HT1080 (cell line): ENCODE results near the gene DCTN3. TPM values are rescaled to one million over a fixed set of nuclear protein-coding genes. Genes with fewer than 3 reads are reported as not detected.
"Not testable (repeated sequence)": the region's sequence is repeated elsewhere in the genome, so short reads cannot be mapped to it uniquely, and the experiment has no call there.

Experiments used
- DNase-seq: peaks from one replicate; pipeline ENCODE4 v3.0.0-alpha.2; 2015; ENCODE audit warnings: low read depth
- total RNA-seq: library from RNA; depleted of rRNA; stranded (reverse); fragments of >200 nt; shearing (Covaris generic); gene quantifications from 2 replicates; pipeline ENCODE4 v1.2.3, GENCODE V29; 2014

The DCTN3 gene
- total RNA-seq, 1 experiment from 2014 or later, result 105 TPM

DNA sequence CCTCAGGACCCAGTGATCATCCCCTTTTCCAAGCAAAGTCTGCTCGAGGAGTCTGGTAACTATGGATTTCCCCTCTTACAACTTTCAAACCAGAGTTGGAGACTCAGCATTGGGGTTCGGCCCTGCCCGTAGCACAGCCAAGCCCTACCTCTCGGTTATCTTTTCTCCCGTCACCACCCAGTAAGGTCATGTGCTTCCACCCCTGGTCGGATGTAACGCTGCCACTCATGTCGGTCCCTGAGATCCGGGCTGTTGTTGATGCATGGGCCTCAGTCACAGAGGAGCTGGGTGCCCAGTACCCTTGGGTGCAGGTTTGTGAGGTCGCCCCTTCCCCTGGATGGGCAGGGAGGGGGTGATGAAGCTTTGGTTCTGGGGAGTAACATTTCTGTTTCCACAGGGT is 27.4 kb upstream of the DCTN3 start:
- DNase-seq, result no peak

DNA sequence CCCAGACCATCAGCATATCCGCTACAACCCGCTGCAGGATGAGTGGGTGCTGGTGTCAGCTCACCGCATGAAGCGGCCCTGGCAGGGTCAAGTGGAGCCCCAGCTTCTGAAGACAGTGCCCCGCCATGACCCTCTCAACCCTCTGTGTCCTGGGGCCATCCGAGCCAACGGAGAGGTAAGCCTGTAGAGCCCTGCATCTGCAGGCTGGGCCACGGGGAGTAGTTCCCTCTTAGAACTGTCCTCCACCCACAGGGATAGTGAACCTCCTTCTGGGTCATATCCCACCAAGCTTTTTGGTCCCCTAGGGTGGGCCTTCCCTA is 26.7 kb upstream of the DCTN3 start:
- no peak for DNase-seq

DNA sequence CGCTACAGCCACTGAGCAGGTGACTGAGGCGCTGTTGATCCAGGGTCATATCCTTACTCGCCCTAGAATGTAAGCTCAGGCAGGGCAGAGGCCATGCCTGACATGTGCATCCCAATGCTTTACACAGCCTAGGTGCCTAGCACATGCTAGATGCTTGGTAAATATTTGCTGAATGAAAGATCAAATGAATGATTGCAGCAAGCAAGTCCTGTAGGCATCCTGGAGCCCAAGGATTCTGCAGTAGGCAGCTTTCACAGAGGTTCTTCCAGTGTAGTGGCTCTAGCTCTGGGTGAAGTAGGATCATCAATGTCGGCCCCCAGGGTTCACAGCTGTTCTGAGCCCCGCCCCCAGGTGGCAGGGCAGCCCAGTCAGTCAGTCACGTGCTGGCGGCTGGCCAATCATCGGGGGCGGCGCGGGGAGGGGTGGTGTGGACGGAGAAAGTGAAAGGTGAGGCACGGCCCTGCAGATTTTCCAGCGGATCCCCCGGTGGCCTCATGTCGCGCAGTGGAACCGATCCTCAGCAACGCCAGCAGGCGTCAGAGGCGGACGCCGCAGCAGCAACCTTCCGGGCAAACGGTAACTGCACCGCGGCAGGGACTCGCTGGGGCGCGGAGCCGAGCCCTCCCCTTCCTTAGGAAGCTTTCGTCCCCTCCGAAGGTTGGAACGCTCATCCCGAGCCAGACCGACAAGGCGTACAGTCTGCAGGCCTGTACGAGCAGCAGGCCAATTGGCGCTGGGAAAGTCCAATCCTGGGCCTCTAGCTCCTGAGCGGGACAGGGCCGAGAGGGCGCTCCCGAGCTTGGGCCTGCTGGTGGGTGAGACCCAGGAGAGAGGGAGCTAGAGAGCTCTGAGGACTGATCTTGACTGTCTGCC is 26.2 kb upstream of the DCTN3 start, which contains the start of gene GALT:
Gene GALT, plus strand, starts transcription at position 465 of the 873 bp plus-strand sequence. Its CDS starts 30 bp downstream, at position 495.
- peak; percentile 87 for DNase-seq

DNA sequence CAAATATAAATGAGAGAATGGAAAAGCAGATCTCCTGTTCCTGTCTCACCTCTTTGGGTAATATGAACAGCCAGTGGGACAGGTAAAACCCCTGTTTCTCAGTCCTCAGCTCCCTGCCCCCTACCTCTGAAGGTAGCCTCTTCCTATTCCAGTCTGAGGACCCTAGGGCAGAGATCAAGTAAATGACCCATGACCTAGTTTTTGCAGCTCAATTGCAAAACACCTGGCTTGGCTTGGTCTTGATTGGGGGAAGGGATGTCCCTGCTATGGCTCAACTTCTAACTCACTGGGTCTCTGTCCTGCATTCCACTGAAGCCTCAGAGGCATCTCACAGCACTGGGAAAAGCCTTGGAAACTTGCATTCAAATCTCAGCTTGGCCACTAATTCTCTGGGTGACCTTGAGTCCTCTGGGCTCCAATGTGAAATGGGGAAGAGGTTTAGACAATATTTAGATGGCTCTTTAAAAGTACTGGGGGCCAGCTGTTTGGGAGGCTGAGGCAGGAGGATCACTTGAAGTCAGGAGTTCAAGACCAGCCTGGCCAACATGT is 24.5 kb upstream of the DCTN3 start:
- no peak for DNase-seq

DNA sequence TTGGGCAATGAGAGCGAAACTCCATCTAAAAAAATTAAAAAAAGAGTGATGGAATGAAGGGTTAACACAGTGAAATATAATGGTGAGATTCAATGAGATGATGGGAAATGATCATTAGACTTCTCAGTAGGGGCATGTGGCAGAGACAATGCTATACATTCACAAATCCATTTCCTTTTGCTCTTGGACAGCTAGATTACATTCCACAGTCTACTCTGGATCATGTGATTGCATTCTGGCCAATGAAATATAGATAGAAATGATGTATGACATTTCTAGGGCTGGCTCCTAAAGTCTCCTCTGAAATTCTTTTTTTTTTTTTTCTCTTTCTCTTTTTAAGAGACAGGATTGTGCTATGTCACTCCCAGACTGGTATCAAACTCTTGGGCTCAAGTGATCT is 22.4 kb upstream of the DCTN3 start:
- DNase-seq, result no peak

DNA sequence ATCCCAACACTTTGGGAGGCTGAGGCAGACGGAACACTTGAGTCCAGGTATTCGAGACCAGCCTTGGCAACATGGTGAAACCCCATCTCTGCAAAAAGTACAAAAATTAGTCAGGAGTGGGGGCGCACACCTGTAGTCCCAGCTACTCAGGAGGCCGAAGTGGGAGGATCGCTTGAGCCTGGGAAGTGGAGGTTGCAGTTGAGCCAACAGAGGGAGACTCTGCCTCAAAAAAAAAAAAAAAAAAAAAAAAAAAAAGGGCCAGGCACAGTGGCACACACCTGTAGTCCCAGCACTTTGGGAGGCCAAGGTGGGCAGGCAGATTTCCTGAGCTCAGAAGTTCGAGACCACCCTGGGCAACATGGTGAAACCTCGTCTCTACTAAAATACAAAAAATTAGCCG is 19.0 kb upstream of the DCTN3 start:
- not testable (repeated sequence) for DNase-seq

DNA sequence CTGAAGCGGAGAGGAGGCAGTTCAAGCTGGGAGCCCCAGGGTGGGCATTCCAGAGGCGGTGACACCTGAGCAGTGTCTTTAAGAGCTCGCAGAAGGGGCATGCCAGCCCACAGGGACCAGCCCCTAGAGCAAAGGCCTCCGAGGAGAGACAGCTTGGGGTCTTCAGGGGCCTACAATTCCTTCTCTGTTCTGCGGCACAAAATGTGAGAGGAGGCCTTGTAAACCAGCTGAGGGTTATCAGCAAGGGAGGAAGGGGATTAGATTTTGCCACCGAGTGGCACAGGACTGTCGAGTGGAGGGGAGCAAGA is 17.8 kb upstream of the DCTN3 start:
- no peak for DNase-seq

DNA sequence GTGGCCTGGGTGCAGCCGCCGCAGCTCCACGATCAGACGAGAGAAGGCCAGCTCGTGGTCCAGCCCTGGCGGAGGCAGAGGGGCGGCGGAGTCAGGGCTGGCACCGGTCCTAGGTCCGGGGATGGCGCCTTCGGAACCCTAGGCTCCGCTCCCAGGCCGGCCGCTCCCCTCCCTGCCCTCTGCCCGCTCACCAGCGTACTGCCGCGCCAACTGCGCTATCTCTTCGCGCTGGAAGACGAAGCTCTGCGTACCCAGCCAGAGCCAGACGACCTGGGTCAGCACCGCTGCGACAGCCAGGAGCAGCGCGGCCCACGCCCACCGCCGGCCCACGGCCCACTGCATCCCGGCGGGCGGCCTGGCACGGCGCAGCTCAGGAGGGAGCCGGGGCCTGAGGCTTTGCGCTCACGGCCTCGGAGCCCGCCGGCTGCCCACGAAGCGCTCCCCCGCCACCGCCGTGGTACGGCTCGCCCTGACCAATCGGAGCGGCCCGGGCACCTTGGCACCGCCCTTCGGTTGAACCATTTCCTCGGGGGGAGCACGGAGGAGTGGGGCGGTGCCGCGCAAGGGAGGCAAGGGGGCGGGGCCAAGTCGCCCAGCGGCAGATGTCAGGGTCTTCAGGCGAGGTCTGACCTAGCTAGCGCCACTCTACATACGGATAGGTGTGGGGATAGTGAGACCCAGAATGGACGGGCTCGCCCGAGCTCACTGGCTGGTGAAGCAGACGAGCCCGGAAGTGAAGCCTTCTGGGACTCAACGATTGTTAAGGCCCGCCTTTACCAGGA is 17.3 kb upstream of the DCTN3 start, which contains the start of gene SIGMAR1:
Gene SIGMAR1, minus strand, starts transcription at position 432 of the 782 bp plus-strand sequence. Its CDS starts 90 bp downstream, at position 342.
- peak; percentile 83 for DNase-seq

DNA sequence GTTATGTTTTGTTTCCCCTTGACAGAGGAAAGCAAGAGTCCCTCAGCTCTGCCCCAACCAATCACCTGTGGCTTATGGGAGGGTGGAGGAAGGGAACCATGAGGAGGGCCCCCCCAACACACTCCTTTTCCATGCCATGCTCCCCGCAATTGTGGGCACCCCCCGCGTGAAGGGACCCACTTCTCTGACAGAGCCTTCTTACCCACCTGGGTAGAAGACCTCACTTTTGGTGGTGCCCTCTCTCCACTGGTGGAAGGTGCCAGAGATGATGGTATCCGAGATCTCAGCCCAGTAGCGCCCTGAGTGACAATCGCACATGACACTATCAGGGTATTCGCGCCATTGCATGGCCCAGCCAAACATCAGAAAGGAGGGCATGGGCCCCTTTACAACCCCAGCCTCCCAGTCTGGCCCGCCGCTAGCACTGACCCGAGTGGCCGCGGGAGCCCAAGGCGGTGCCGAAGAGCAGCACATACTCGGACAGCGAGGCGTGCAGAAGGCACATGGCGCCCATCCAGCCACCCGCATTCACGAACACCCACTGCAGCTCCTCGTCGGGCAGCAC is 16.6 kb upstream of the DCTN3 start:
- no peak for DNase-seq

DNA sequence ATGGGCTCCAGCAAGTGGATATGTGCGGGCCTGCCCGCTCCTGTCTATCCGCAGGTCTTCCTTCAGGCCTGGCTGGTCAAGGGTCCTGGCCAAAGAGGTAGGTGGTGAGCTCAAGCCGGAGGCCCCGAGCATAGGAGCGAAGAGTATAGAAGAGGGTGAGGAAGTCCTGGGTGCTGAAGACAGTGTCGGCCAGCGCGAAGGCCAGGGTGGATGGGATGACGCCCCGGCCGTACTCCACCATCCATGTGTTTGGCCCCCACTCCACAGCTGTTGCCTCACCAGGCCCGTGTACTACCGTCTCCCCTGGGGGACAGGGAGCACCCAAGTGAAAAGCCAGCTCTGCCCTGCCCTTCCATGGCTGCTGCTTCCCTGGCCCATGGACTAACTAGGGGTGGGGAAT is 15.3 kb upstream of the DCTN3 start:
- no peak for DNase-seq

DNA sequence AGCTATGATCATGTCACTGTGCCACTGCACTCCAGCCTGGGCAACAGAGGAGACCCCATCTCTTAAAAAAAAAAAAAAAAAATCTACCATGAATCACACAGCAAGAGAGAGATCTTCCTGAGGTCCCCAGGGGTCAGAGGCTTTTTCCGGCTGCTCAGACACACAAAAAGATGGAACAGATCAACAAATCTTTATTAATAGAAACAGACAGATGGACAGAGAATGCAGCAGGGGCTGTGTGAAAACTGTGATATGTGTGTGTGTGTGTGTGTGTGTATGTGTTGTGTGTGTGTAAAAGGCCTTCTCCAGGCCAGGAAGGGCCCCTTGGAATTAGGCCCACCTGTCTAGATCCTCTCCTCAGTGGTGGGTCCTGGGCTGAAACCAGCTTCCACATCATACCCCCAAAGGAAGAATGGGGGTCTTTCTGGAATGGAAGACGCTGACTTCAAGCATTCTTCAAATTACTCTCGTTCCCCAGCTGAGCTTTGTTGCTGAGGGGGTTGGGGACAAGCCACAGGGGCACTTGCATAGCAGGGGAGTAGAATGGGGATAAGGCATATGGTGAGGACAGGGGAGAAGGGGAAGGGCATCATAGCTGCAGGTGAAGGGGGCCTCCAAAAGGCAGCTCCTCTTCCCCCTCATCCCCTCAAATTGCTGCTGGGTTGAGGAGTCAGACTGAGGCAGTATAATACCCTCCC is 14.4 kb upstream of the DCTN3 start:
- no peak for DNase-seq

DNA sequence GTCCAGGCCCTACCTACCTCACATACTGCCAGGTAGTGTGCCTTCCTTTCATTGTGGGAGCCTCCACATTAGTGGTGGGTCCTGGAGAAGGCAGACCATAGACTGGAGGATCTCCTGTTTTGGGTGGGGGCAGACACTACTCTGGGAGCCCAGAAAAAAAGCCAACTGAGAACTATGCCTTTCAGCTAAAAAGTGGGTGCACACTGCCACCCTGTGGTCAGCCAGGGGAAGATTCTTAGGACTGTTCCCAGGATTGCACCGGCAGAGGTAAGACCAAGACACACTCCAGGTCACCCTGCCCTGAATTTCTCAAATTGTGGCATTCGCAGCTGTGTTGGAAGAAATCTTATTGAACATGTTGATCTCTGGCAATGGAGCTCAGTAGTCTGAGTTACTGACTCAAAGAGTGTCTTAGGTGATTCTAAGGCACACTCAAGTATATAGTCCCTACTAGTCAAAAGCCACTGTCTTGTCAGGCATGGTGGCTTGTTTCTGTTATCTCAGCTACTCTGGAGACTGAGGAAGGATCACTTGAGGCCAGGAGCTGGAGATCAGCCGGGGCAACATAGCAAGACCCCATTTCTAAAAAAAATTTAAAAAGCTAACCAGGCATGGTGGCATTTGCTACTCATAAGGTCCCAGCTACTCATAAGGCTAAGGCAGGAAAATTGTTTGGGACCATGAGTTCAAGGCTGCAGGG is 13.7 kb upstream of the DCTN3 start:
- DNase-seq, result peak; percentile 53

DNA sequence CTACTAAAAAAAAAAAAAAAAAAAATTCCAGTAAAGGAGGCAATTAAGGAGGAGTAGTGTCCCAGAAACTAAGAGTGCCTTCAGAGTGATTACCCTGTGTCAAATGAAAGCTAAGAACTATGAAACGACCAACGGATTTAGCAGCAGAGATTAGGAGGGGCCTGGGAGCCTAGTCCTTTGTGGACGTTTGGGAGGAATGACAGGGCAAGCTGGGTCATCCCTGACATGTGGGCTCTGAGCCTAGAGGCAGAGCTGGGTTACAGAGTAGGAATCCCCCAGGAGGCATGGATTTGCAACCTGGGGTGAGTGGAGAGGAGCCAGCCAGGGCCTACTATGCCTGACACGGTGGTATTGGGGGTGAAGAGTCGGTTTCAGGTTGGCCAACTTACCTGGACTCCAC is 12.9 kb upstream of the DCTN3 start:
- DNase-seq, result no peak

DNA sequence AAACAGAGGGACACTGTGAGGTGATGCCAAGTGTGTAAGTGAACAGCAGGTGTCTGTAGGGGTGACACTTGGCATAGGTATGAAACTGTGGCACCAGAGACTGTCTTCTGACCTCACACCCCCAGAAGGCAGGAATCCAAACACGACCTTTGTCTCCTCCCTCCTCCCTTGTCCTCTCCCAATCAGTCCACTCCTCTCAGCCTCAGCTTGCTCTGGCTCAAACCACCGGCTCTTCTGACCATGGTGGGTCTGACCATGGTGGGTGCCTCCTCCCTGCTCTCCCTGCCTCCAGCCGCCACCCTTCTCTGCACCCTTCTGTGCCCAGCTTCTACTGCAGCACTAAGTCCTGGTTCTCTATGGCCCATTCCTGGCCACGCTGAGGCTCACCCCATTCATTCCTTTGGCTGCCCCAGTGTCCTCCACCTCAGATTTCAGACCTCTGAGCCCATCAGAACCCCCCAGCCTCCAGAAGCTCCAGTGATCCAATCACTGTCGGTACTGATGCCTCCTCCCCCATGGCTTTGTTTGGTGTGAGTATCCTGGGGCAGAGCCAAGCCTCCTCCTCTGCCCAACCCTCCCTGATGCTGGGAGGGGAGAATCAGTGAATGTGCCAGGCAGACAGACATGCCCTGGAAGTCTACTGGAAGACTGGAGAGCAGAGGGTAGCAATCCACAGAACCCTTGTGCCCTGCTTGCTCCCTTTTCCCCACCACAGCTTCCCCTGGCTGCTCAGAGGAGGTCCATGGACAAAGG is 10.3 kb upstream of the DCTN3 start:
- no peak for DNase-seq

DNA sequence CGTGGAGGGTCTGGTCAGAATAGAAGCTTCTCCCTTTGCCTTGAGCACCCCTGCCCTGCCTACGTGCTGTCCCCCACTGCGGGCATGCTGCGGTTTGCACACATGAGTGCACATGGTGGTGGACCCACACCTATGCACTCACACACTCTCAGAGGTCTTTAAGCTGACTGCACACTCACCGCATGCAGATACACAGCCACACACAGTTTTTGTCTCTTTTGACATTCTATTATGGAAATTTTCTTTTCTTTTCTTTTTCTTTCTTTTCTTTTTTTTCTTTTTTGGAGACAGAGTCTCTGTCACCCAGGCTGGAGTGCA is 9.2 kb upstream of the DCTN3 start:
- no peak for DNase-seq

DNA sequence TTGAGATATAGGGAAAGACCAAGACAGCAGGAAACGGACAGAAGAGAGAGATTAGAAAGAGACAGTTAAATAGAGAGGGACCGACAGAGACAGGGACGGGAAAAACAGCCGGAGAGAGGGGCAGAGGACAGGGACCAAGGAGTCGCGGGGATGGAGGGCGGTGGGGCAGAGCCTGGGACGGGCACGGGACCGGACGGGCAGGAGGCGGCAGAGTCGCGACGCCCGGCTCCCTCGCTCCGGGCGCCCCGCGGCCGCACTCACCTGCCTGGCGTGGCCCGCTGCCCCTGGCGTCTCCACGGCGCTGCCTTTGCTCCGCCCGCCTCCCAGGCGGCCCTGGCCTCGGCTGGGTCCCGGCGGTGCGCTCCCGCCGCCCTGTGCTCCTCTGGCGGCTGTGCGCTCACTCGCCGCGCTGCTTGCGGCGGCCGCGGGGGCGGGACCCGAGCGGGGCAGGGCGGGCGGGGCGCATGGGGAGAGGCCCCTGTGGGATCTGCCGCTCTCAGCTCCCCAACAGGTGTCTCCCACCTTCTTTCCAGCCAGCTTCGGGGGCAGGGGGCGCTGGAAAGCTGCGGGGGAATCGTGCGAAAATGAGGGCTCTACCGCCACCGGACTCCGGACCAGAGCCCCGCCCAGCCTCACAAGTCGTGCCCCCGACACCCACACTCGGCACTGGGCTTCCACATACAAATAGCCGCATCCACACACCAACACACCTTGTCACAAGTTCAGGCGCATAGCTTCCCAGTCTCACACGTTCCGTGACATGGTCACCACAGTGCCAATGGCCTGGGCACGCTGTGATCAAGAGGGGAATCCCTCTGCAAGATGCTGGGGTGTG is 8.6 kb upstream of the DCTN3 start, which contains the start of gene ARID3C:
Gene ARID3C, minus strand, starts transcription at position 411 of the 835 bp plus-strand sequence. CDS start 1,052 bp downstream, outside the sequence.
- DNase-seq, result no peak

DNA sequence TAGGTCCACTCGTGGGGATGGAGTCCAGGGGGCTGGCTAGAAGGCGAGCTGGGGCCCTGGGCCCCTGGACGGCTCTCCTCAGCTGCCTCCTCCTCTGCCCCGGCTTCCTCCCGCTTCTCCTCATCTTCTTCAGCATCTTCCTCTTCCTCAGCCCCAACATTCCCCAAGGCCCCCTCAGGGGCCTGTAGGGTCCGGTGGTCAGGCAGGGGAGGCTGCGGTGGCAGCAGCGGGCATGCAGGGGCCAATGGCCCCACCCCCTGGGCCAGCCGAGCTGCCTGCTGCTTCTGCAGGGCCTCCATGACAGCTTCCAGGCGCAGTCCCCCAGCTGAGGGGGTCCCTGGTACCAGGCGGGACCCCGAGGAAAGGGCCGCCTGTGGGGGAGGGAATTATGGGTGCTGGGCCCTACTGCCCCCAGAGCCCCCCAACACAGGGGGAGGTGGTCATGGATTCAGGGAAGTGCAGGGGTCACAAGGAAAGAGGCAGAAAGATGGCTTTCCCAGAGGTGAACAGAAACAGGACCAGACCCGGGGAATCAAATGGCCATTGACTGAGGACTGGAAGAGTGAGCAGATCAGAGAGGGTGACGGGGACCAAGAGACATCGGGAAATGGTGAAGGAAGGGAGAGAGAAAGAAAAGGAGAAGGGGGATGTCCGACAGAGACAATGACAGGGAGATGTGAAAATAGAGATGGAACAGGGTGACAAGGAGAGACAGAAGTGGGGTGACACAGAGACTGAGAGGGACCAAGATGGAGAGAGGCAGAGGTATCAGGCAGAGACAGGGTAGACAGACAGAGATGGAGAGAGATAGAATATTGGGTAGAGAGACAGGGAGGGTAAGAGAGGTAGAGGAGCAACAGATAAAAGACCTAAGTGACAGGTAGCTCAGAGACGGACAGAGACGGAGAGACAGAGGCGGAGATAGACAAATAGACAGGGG is 7.7 kb upstream of the DCTN3 start:
- no peak for DNase-seq

DNA sequence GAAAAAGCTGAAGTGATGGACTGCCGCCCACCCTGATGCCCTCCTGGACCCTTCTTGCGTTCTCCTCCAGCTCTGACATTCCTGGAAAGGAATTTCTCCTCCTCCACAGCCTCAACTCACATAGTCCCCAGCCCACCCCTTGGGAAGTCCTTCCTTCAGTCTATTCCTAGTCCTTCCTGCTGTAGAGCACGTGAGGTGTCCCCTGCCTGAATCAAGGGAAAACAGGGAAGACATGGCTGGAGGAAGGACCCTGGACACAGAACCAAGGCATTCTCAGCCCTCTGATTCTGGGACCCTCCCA is 4.8 kb upstream of the DCTN3 start:
- DNase-seq, result no peak
